ENCODE results near the gene ACOT6. TPM values are rescaled to one million over a fixed set of nuclear protein-coding genes. Genes with fewer than 3 reads are reported as not detected.

The ACOT6 gene
- total and polyA plus RNA-seq, 2 of the 4 experiments (the other 2 are of a cell fraction) = not detected

DNA sequence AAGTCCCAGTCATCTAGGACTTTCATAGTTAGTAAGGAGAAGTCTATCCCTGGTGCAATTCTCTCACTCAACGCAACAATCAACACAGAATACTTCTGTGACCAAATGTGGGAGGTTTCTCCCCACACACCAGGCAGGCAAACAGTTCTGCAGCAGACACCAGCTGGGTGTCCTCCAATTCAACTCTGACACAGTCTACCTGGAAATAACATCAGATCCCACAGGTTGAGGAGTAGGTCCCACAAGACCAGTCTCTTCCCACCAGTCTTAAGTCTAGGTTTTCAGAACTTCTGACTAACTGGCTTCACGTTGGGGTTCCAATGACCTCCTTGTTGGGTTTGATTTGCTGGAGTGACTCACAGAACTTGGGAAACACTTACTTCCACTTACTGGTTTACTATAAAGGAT is 14.8 kb downstream of the ACOT6 start:
- Histone ChIP-seq H4K8ac (ENCODE audit: low read depth in 2 of 2, low read length in 2 of 2) (no peak overlapping the region), H3K14ac (replicated peaks; ENCODE audit: low read depth, low read length) (no peak overlapping the region), H4K91ac (ENCODE audit: insufficient read depth, low read depth, low read length) (no peak overlapping the region), H3K9me1 (ENCODE audit: insufficient read depth, low read length) (no peaks in the 10 kb centered on the region), H3K27me3 (ENCODE audit: control insufficient read depth, insufficient read depth, low read length) (peaks cover 2% of the 10 kb centered on the region), H3K4ac (ENCODE audit: low read depth, low read length) (no peak overlapping the region), H3K4me3 (ENCODE audit: insufficient read depth, low read depth, low read length) (no peak overlapping the region), H3K4me1 (ENCODE audit: control insufficient read depth, insufficient read depth, low read length) (no peaks in the 10 kb centered on the region), H2AFZ (replicated peaks; ENCODE audit: low read length, poor library complexity) (no peak overlapping the region), H2BK15ac (ENCODE audit: low read depth, low read length) (no peak overlapping the region), H2BK5ac (ENCODE audit: low read depth, low read length, poor library complexity, severe bottlenecking) (no peak overlapping the region), H4K5ac (ENCODE audit: low read depth, low read length) (no peak overlapping the region), H3K27ac (ENCODE audit: insufficient read depth, low read length) (no peak overlapping the region), H4K20me1 (ENCODE audit: insufficient read depth, low read length) (no peaks in the 10 kb centered on the region), H3K36me3 (ENCODE audit: control insufficient read depth, insufficient read depth, low read length) (no peaks in the 10 kb centered on the region), H2BK120ac (ENCODE audit: low read depth, low read length) (no peak overlapping the region), H3K9ac (ENCODE audit: low read depth, low read length) (no peak overlapping the region), H3K18ac (ENCODE audit: low read depth, low read length) (no peak overlapping the region), H3K9me3 (ENCODE audit: control insufficient read depth, insufficient read depth, low read length) (no peaks in the 10 kb centered on the region), H3K56ac (ENCODE audit: extremely low read depth, insufficient read depth, low read length) (no peak overlapping the region), H2AK9ac (replicated peaks; ENCODE audit: low read depth, low read length, poor library complexity) (no peak overlapping the region), H3K23ac (ENCODE audit: low read depth, low read length) (no peak overlapping the region), H3K79me1 (ENCODE audit: low read depth in 1 of 2, low read length in 2 of 2) (no peaks in the 10 kb centered on the region), H2AK5ac (ENCODE audit: low read depth, low read length) (no peak overlapping the region), H2BK20ac (ENCODE audit: low read depth, low read length) (no peak overlapping the region), H3K4me2 (ENCODE audit: low read depth, low read length) (no peak overlapping the region)
- TF ChIP-seq, protein P1, sequence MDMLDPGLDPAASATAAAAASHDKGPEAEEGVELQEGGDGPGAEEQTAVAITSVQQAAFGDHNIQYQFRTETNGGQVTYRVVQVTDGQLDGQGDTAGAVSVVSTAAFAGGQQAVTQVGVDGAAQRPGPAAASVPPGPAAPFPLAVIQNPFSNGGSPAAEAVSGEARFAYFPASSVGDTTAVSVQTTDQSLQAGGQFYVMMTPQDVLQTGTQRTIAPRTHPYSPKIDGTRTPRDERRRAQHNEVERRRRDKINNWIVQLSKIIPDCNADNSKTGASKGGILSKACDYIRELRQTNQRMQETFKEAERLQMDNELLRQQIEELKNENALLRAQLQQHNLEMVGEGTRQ (IDR thresholded peaks at IDR 0.05; ENCODE audit: low read depth, low read length) = no peak
- TF ChIP-seq NFE2L2 (IDR thresholded peaks at IDR 0.05; ENCODE audit: low read depth, low read length) = no peak
- TF ChIP-seq BHLHE40 (IDR thresholded peaks at IDR 0.05; ENCODE audit: low read depth, low read length) = no peak
- TF ChIP-seq POLR2A (IDR thresholded peaks at IDR 0.05; ENCODE audit: low read depth, low read length) = no peak
- TF ChIP-seq SMC3 (IDR thresholded peaks at IDR 0.05; ENCODE audit: low read depth, low read length) = no peak
- no peak for TF ChIP-seq RFX5 (IDR thresholded peaks at IDR 0.05; ENCODE audit: low read depth, low read length)
- no peak for TF ChIP-seq MXI1 (IDR thresholded peaks at IDR 0.05; ENCODE audit: borderline replicate concordance, low read depth, low read length)
- TF ChIP-seq MAZ (IDR thresholded peaks at IDR 0.05; ENCODE audit: borderline replicate concordance, low read depth, low read length) = no peak
- TF ChIP-seq RAD21 (IDR thresholded peaks at IDR 0.05; ENCODE audit: low read length) = no peak
- TF ChIP-seq, protein P2, sequence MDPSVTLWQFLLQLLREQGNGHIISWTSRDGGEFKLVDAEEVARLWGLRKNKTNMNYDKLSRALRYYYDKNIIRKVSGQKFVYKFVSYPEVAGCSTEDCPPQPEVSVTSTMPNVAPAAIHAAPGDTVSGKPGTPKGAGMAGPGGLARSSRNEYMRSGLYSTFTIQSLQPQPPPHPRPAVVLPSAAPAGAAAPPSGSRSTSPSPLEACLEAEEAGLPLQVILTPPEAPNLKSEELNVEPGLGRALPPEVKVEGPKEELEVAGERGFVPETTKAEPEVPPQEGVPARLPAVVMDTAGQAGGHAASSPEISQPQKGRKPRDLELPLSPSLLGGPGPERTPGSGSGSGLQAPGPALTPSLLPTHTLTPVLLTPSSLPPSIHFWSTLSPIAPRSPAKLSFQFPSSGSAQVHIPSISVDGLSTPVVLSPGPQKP (IDR thresholded peaks at IDR 0.05; ENCODE audit: borderline replicate concordance, low read depth, low read length) = no peak
- no peak for TF ChIP-seq MAFK (IDR thresholded peaks at IDR 0.05; ENCODE audit: low read depth, low read length)
- no peak for TF ChIP-seq CHD1 (IDR thresholded peaks at IDR 0.05; ENCODE audit: low read depth, low read length)
- no peak for TF ChIP-seq RCOR1 (IDR thresholded peaks at IDR 0.05; ENCODE audit: insufficient replicate concordance, low read length)
- TF ChIP-seq FOS (IDR thresholded peaks at IDR 0.05; ENCODE audit: low read depth, low read length) = no peak
- TF ChIP-seq CEBPB (IDR thresholded peaks at IDR 0.05; ENCODE audit: low read depth, low read length) = no peak
- TF ChIP-seq, protein P3, sequence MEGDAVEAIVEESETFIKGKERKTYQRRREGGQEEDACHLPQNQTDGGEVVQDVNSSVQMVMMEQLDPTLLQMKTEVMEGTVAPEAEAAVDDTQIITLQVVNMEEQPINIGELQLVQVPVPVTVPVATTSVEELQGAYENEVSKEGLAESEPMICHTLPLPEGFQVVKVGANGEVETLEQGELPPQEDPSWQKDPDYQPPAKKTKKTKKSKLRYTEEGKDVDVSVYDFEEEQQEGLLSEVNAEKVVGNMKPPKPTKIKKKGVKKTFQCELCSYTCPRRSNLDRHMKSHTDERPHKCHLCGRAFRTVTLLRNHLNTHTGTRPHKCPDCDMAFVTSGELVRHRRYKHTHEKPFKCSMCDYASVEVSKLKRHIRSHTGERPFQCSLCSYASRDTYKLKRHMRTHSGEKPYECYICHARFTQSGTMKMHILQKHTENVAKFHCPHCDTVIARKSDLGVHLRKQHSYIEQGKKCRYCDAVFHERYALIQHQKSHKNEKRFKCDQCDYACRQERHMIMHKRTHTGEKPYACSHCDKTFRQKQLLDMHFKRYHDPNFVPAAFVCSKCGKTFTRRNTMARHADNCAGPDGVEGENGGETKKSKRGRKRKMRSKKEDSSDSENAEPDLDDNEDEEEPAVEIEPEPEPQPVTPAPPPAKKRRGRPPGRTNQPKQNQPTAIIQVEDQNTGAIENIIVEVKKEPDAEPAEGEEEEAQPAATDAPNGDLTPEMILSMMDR (conservative IDR thresholded peaks at IDR 0.05; ENCODE audit: low read depth, low read length) = no peak
- ChIA-PET CTCF (interaction anchor here (0.6 kb wide), 2 partner anchors 63 to 118 kb away, joined by 4 to 6 read pairs; no protein-coding TSS in a partner anchor), POLR2A (ENCODE audit: unreplicated experiment) (no interaction called here)
- no TSS peak for BruUV-seq (replicated peaks)
- intact Hi-C loops (cut with micrococcal nuclease) = no loop called here
- no CpG with 5 or more reads among the region's 2 CpGs for WGBS, 2 experiments (ENCODE audit: extremely low coverage in 2 of 2, insufficient read length in 1 of 2)
- in situ Hi-C loops (cut with MboI; ENCODE audit: low sequenced_read_pairs) = no loop called here
- dilution Hi-C loops (cut with HindIII; ENCODE audit: low sequenced_read_pairs, unreplicated experiment) = no loop called here
- ATAC-seq (ENCODE audit: low read depth) (no peak), DNase-seq (no peak)

Data from IMR-90 (cell line).